Osteocyte (in vitro differentiated cells): Measurements from ENCODE around the gene TAC4. TPM values are rescaled to one million over a fixed set of nuclear protein-coding genes. Genes with fewer than 3 reads are reported as not detected.
A peak's percentile ranks its signal among the peaks of the same experiment; 100 is the strongest.
"Not testable (repeated sequence)": the region's sequence is repeated elsewhere in the genome, so short reads cannot be mapped to it uniquely, and the experiment has no call there.

Source experiments
- DNase-seq: peaks from one replicate; pipeline ENCODE4 v3.0.0; 2021; ENCODE audit warnings: mixed read lengths; ENCODE audit not compliant: unreplicated experiment; ENCODE audit errors: extremely low spot score
- H3K27ac Mint-ChIP-seq: one replicate; pipeline ENCODE4 v1.8.0; 2021; ENCODE audit warnings: mild to moderate bottlenecking, mixed read lengths; ENCODE audit not compliant: unreplicated experiment
- H3K27me3 Mint-ChIP-seq: one replicate; pipeline ENCODE4 v1.8.0; 2021; ENCODE audit warnings: mixed read lengths; ENCODE audit not compliant: unreplicated experiment
- H3K36me3 Mint-ChIP-seq: one replicate; pipeline ENCODE4 v1.8.0; 2021; ENCODE audit warnings: mixed read lengths; ENCODE audit not compliant: unreplicated experiment
- H3K4me1 Mint-ChIP-seq: one replicate; pipeline ENCODE4 v1.8.0; 2021; ENCODE audit warnings: mixed read lengths; ENCODE audit not compliant: unreplicated experiment
- H3K4me3 Mint-ChIP-seq: one replicate; pipeline ENCODE4 v1.8.0; 2021; ENCODE audit warnings: mild to moderate bottlenecking, moderate library complexity, mixed read lengths; ENCODE audit not compliant: unreplicated experiment
- H3K9me3 Mint-ChIP-seq: one replicate; pipeline ENCODE4 v1.8.0; 2021; ENCODE audit warnings: mixed read lengths; ENCODE audit not compliant: unreplicated experiment
- total RNA-seq: library from RNA; stranded (reverse); gene quantifications from 2 replicates; pipeline ENCODE4 v1.2.1, GENCODE V29; 2021
- TF ChIP-seq, protein P1 (sequence below): fragments of 200-600 bp; sonication (generic); IDR thresholded peaks from 2 replicates; pipeline ENCODE4 v1.5.0; 2021; ENCODE audit warnings: antibody characterized with exemption, mild to moderate bottlenecking, moderate library complexity

The TAC4 gene
- total RNA-seq, 1 donor from 2014 or later = not detected

DNA sequence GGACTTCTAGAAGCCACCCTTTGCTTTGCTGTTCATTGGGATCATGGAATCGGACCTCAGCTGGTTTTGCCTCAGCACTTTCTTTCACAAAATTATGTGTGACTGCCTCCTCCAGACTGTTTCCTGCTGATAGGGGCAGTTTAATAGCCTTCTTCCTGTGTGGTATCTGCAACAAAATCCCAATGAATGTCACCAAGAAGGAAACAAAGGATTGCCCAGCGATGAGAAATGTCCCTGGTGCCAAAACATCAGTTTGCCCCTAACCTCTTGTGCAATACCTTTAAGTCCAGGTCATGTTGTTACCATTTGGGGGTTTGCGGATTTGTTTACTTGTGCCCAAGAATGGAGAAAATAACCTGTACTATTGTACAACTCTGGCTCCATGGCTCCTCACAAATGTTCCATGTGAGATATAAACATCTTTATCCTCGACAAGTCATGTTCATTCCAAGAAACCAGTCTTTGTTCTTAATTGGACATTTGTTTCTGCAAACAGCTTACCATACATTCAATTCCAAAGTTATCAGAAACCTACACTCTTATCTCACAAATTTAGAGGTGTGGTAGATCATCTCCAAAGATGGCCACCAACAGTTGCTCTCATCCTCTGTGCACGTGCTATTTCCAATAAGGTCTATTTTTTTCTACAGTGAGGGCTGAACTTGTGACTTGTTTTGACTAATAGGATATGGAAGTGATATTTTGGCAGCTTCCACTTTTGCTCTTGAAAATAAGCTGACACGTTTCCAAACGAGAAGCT is 14.8 kb downstream of the TAC4 start:
- TF ChIP-seq, protein P1, sequence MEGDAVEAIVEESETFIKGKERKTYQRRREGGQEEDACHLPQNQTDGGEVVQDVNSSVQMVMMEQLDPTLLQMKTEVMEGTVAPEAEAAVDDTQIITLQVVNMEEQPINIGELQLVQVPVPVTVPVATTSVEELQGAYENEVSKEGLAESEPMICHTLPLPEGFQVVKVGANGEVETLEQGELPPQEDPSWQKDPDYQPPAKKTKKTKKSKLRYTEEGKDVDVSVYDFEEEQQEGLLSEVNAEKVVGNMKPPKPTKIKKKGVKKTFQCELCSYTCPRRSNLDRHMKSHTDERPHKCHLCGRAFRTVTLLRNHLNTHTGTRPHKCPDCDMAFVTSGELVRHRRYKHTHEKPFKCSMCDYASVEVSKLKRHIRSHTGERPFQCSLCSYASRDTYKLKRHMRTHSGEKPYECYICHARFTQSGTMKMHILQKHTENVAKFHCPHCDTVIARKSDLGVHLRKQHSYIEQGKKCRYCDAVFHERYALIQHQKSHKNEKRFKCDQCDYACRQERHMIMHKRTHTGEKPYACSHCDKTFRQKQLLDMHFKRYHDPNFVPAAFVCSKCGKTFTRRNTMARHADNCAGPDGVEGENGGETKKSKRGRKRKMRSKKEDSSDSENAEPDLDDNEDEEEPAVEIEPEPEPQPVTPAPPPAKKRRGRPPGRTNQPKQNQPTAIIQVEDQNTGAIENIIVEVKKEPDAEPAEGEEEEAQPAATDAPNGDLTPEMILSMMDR = no peak
- no peak for DNase-seq
- Mint-ChIP-seq H3K27ac (no peak overlapping the region), H3K27me3 (no peaks in the 10 kb centered on the region), H3K9me3 (no peaks in the 10 kb centered on the region), H3K4me3 (no peak overlapping the region), H3K36me3 (peaks cover 32% of the 10 kb centered on the region), H3K4me1 (peaks cover 38% of the 10 kb centered on the region)

DNA sequence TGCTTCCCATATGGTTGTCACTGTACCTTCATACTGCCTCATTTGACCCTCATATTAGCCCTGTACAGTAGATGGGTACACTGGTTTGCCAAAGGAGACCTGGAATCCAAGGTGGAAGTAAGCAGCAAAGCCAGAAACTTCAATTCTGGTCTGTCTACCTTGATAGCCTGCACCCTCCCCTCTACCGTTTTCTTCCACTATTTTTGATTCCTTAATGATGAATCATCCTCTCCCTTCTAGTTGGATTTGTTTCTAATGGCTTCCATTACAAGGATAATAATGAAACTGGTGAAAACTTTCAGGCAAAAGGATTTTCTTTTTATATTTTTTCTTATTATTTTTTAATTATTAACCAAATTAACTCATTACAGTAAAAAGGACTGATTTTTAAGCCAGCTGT is 17.3 kb downstream of the TAC4 start:
- Mint-ChIP-seq H3K4me1 (peaks cover 28% of the 10 kb centered on the region), H3K9me3 (no peaks in the 10 kb centered on the region), H3K27me3 (no peaks in the 10 kb centered on the region), H3K27ac (peak overlapping the region; percentile 52), H3K36me3 (peaks cover 53% of the 10 kb centered on the region), H3K4me3 (no peak overlapping the region)
- TF ChIP-seq, protein P1 = no peak
- no peak for DNase-seq

DNA sequence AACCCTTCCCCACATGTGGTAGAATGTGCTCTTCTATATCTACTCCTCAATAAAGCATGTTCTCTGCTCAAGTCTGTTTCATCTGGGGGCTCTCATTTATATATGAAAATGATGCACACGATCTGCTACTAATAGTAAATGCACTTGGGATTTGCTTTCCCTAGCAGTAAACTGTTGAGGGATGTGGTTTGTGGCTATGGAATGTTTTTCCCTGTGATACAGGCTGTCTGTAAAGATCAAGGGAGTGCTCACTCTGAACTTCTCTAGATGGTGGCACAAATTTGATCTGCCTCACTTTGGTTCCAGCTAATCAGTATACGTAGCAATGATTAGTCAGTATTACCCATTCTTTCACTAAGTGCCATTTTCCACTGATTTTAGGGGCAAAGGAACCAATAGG is 18.8 kb downstream of the TAC4 start:
- DNase-seq = no peak
- no peaks in the 10 kb centered on the region for H3K9me3 Mint-ChIP-seq
- TF ChIP-seq, protein P1 = no peak
- H3K36me3 Mint-ChIP-seq = peaks cover 60% of the 10 kb centered on the region
- no peak overlapping the region for H3K4me3 Mint-ChIP-seq
- H3K27ac Mint-ChIP-seq = no peak overlapping the region
- H3K4me1 Mint-ChIP-seq = peaks cover 23% of the 10 kb centered on the region
- H3K27me3 Mint-ChIP-seq = no peaks in the 10 kb centered on the region

DNA sequence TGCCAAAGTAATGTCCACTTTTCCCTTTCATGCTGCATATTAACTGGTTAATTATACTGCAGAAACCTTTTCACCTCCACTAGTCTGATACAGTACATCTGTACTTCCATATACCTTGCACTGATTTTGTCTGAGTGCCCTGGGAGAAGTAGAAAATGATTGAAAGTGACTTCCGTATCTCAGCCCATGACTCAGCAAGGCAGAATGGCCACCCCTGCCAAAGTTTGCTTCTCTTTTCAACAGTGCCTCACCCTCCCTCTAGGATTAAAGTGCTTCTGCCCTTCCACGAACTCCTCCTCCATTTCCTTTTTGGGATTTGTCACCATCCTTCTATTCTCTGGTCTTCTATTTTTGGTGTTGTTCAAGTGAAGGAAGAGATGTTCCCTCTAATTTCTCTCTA is 19.5 kb downstream of the TAC4 start:
- not testable (repeated sequence) for DNase-seq, H3K4me3 Mint-ChIP-seq, H3K27me3 Mint-ChIP-seq, H3K9me3 Mint-ChIP-seq
- peak overlapping the region; percentile 63 for H3K27ac Mint-ChIP-seq
- H3K36me3 Mint-ChIP-seq = peaks cover 59% of the 10 kb centered on the region
- H3K4me1 Mint-ChIP-seq = peaks cover 23% of the 10 kb centered on the region

DNA sequence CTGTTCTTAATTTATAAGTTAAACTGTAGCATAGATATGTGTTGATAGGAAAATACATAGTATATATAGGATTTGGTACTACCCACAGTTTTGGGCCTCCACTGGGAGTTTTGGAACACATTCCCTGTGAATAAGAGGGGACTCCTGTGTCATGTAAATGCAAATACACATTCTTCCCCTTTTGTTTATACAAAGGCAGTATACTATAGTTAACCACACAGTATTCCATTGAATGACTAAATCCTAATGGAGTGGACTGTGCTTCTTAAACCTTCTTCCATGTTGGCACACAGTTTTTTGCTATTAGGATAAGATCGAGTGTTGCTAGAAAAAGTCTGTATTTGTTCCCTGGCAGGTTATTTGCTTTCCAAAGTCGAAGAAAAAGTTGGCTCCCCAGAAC is 22.2 kb downstream of the TAC4 start:
- H3K27ac Mint-ChIP-seq = no peak overlapping the region
- H3K4me3 Mint-ChIP-seq = no peak overlapping the region
- TF ChIP-seq, protein P1 = no peak
- H3K9me3 Mint-ChIP-seq = no peaks in the 10 kb centered on the region
- DNase-seq = no peak
- H3K4me1 Mint-ChIP-seq = peaks cover 16% of the 10 kb centered on the region
- H3K27me3 Mint-ChIP-seq = no peaks in the 10 kb centered on the region
- H3K36me3 Mint-ChIP-seq = peaks cover 67% of the 10 kb centered on the region
